ENCODE measurements around the gene CAMTA1.

The CAMTA1 gene

GRCh38 chr1:7430047-7430608, 644.9 kb downstream of the CAMTA1 start:
- no peak for DNase-seq (ENCODE audit: low read depth in 2 of 2)

GRCh38 chr1:7430691-7431090, 645.4 kb downstream of the CAMTA1 start:
- DNase-seq (ENCODE audit: low read depth in 2 of 2): no peak

DNA sequence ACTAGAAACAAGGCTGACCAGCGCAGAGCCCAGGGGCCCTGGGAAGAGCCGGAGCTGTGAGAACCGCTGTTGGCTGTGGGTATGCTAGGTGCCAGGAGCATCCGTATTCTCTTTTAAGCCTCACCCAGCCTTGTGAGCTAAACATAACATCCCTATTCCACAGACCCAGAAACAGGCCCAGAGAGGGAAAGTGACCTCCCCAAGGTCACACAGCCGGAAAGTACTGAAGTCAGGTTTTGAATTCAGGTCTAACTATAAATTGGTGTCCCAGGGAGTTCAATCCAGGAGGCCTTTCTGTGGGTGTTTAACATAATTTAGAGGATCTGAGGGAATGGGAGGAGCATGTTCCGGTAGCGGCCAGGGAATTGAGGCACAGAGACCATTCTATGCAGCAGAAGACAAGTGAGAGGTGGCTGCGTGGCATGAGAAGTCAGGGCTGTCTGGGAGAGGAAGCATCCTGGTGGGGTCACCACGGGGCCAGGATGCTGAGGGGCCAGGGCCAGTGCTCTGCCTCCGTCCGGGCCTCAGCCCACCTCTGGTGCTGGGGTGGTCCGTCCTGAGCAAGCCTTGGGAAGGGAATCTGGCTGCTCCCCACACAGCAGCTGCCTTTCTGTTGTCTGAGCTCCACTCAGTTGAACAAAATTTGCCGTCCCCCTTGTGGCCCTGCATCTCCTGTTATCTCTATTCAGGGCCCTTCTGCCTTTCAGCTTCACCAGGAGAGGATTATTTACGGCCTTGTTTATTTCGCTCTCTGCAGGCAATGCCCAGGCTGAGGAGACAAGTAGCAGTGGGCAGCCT, 647.0 kb downstream of the CAMTA1 start:
- no peak for DNase-seq (ENCODE audit: low read depth in 2 of 2)

DNA sequence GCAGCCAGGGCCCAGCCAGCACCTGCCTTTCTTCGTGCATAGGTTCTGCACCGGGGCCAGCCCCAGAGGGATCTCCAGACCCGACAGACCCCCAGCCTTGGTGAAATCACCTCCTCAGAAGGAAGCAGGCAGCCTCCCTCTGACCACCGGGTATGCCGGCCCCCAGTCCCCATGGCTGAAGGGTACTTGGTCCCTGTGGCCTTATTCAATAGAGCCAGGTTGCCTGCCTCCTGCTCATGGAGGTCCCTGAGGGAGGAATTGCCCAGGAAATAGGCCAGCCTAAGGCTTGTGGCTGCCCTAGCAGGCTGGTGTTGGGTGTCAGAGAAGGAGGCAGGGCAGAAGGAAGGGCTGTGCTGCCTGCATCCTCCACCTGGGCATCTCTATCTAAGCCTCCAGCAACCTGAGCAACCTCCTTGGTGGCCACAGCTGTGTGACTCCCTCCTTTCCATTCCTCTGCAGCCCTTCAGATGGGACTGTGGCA, 647.7 kb downstream of the CAMTA1 start:
- DNase-seq (ENCODE audit: low read depth in 2 of 2): no peak

GRCh38 chr1:7434566-7434965, 649.3 kb downstream of the CAMTA1 start:
- no peak for DNase-seq (ENCODE audit: low read depth in 2 of 2)

GRCh38 chr1:7435276-7436055, 650.2 kb downstream of the CAMTA1 start:
- no peak for DNase-seq (ENCODE audit: low read depth in 2 of 2)

DNA sequence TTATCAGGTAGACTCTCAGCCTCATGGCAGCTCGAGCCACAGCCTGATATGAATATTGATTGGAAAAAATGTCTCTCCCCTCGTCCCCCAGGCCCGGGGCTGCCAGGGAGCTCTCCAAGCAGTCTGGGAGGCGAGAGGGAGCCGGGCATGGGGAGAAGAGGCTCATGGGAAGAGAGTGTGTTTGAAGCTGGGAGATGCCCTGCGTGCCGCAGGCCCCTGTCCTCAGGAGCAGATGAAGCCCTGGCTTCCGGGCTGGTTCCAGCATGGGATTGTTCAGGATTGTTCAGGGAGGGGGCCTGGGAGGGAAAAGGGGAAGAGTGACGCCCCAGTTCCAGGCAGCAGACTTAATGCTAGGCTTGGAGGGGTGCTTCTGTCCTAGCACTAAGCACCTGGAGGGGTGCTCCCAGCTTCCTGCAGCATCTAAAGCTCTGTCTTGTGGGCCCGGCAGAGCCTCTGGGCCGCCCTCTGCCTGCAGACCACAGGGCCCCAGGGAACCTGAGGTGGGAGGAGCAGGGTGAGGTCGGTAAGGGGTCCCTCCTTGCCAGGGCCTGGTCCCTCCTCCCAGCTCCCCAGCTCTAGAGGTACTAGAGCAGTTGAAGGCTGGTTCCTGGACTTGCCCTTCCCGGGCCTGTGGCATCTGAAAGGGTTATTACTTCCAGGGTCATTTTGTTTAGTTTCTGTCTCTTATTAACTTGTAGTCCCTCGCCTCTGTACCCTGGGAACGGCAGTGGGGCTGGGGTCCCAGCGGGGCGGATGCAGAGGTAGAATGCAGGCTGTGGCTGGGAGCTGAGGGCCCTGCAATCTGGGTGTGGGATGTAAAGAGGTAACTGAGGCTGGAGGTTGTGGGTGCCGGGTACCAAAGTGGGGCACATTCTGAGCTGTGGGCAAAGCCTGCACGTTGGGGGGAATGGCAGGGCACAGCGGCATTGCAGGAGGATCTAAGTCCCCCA, 651.1 kb downstream of the CAMTA1 start:
- DNase-seq (ENCODE audit: low read depth in 2 of 2): no peak

DNA sequence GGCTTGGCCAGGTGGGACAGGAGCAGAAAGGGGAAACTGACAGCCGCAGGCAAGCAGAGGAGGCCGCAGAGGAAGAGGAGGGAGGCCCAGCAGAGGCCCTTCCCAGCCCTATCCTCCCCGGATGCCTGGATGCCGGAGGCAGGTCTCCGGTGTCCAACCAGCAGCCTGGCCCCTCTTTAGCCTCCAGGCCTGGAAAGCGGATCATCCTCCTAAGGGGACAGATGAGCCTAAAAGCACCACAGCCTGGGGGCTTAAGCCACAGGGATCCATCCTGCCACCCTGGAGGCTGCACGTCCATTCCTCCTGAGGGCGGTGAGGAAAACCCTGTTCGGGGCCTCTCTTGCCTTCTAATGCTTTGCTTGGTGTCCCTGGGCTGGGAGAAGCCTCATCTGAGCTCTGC, 651.8 kb downstream of the CAMTA1 start:
- DNase-seq (ENCODE audit: low read depth in 2 of 2): no peak

- DNase-seq (ENCODE audit: low read depth in 2 of 2): no peak
These were observed 652.5 kb downstream of the CAMTA1 start for GRCh38 chr1:7437608-7438395.

GRCh38 chr1:7438396-7438785, 653.1 kb downstream of the CAMTA1 start:
- DNase-seq (ENCODE audit: low read depth in 2 of 2): no peak

- no peak for DNase-seq (ENCODE audit: low read depth in 2 of 2)
These were observed 653.8 kb downstream of the CAMTA1 start for GRCh38 chr1:7438921-7439655.

- no peak for DNase-seq (ENCODE audit: low read depth in 2 of 2)
These were observed 654.9 kb downstream of the CAMTA1 start for GRCh38 chr1:7440154-7440553.

DNA sequence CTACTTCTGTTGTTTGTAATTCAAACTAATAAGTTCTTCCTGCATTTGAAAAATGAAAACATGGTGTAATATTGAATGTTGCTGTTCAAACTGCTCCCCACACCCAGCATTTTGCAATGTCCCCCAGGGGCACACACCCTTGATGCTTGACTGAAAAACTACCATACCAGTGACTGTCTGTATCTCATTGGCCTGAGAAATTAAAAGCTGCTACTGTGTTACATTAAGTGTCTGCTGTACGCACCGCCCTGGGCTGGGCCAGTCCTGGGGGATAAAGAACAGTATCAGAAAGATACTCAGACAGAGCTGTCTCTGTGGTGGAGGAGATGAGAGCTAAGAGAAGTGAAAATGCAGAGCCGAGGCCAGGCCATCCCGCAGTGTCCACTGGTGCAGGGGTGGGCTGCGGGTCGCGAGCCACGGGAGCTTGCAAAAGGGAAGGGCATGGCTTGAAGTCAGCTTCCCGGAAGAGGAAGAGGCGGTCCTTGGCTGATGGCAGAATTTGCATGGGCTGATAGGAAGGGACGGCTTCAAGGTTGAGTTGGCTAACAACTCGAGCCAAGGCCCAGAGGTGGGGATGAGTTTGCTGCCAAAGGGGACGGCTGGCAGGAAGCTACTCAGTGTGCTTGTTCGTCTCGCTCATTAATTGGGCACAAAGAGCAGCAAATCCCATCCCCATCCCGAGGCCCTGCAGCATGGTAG, 656.0 kb downstream of the CAMTA1 start:
- no peak for DNase-seq (ENCODE audit: low read depth in 2 of 2)

- no peak for DNase-seq (ENCODE audit: low read depth in 2 of 2)
These were observed 656.8 kb downstream of the CAMTA1 start for GRCh38 chr1:7442036-7442435.

- no peak for DNase-seq (ENCODE audit: low read depth in 2 of 2)
These were observed 657.7 kb downstream of the CAMTA1 start for GRCh38 chr1:7442918-7443317.

DNA sequence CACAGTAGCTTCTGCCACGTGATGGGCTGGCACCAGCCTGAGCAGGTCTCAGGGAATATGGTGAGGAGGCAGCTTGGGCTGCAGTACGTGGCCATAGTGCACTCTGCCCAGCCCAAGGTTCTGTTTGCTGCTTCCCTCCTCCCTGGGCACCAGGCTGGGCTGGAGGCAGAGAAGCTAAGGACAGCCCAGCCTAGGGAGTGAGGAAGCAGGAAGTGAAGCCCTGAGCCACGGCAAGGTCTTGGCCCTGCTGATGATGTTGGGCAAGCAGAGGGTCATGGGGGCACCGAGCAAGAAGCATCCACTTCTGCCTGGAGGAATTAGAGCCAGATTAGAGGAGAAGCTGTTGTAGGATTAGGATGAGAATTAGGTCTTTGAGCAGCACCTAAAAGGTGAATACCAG, 659.1 kb downstream of the CAMTA1 start:
- no peak for DNase-seq (ENCODE audit: low read depth in 2 of 2)

GRCh38 chr1:7447093-7447492, 661.8 kb downstream of the CAMTA1 start:
- no peak for DNase-seq (ENCODE audit: low read depth in 2 of 2)

DNA sequence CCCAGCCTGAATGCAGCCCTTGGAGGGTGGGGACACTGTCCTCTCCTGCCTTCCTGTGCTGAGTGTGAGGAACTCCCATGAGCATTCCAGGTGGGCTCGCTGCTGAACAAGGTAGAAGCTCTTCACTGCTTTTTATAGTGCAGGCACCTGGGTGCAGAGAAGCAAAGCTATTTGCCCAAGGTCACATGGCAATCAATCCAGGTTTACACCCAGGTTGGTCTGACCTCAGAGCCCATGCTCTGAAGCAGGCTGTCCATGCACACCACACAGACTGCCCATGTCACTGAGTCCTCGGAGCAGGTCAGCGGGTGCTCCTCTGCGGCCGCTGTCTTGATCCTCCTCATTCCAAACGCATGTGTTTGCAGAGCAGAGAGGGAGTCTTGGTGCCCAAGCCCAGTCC, 662.5 kb downstream of the CAMTA1 start:
- DNase-seq (ENCODE audit: low read depth in 2 of 2): no peak

DNA sequence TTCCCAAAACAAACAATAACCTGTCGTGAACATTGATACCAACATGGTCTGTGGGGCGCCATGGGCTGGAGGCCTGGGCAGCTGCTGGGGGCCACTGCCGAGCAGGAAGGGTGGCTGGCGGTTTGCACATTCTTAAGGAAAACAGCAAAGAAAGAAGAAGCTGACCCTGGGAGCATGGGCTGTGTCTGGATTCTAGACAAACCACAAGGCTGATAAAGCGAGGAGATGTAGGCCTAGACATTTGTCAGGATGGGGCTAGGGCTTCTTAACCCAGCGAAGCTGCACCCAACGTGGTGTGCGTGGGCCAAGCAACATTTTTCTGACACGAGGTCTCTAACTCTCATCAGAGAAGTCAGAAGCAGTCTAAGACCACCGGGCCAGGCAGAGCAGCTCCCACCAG, 663.7 kb downstream of the CAMTA1 start:
- DNase-seq (ENCODE audit: low read depth in 2 of 2): no peak
